CD14-positive monocyte (primary cell): ENCODE data around the gene LRRC34. TPM values are rescaled to one million over a fixed set of nuclear protein-coding genes. Genes with fewer than 3 reads are reported as not detected.

Experiments used
- DNase-seq, 3 donors: peaks; one replicate each; pipeline ENCODE4 v3.0.0-alpha.2; 2011 to 2022
- H2AFZ ChIP-seq: 2 replicates; pipeline ENCODE4 v1.6.0; 2012; ENCODE audit warnings: mild to moderate bottlenecking, low read depth, low read length, inconsistent platforms; ENCODE audit not compliant: insufficient read depth, poor library complexity, severe bottlenecking
- H3K27ac ChIP-seq, 2 donors: 1 replicate in 1 of 2; 2 replicates in 1 of 2; pipeline ENCODE4 v1.5.1; 2012 to 2013; ENCODE audit warnings: low read length in 2 of 2, control low read depth in 1 of 2, inconsistent platforms in 1 of 2, low read depth in 1 of 2, mild to moderate bottlenecking in 1 of 2
- H3K27me3 ChIP-seq, 2 donors: one replicate each; pipeline versions ENCODE4 v1.6.0 to v1.6.1; 2011 to 2013; ENCODE audit warnings: low read length in 2 of 2; ENCODE audit not compliant: control insufficient read depth in 2 of 2, insufficient read depth in 2 of 2
- H3K36me3 ChIP-seq, 2 donors: replicated peaks in 1 of 2; 1 replicate in 1 of 2; 2 replicates in 1 of 2; pipeline versions ENCODE4 v1.5.1 to v1.6.1; 2012 to 2013; ENCODE audit warnings: low read length in 2 of 2, control low read depth in 1 of 2, inconsistent platforms in 1 of 2, mild to moderate bottlenecking in 1 of 2; ENCODE audit not compliant: insufficient read depth in 2 of 2, control insufficient read depth in 1 of 2
- H3K4me1 ChIP-seq, 2 donors: 1 replicate in 1 of 2; 2 replicates in 1 of 2; pipeline versions ENCODE4 v1.5.1 to v1.6.1; 2012 to 2013; ENCODE audit warnings: low read length in 2 of 2, control low read depth in 1 of 2, inconsistent platforms in 1 of 2, mild to moderate bottlenecking in 1 of 2, moderate library complexity in 1 of 2; ENCODE audit not compliant: insufficient read depth in 2 of 2, control insufficient read depth in 1 of 2
- H3K4me2 ChIP-seq: replicated peaks from 2 replicates; pipeline ENCODE3; 2012; ENCODE audit warnings: low read length, moderate library complexity, mild to moderate bottlenecking; ENCODE audit not compliant: poor library complexity, severe bottlenecking; ENCODE audit errors: extremely low read depth
- H3K4me3 ChIP-seq, 3 experiments: fragments of 200-600 bp in 1 of 3; sonication (generic) in 1 of 3; replicated peaks in 1 of 3; 1 replicate in 2 of 3; 2 replicates in 1 of 3; pipeline ENCODE4 v1.5.1; 2011 to 2013; ENCODE audit warnings: low read length in 3 of 3, mild to moderate bottlenecking in 3 of 3, control low read depth in 2 of 3, low read depth in 2 of 3, inconsistent platforms in 1 of 3, moderate library complexity in 1 of 3
- H3K79me2 ChIP-seq: 2 replicates; pipeline ENCODE4 v1.6.0; 2012; ENCODE audit warnings: mild to moderate bottlenecking, control low read depth, inconsistent platforms, low read length, moderate library complexity; ENCODE audit not compliant: insufficient read depth
- H3K9ac ChIP-seq: 2 replicates; pipeline ENCODE4 v1.6.0; 2017; ENCODE audit warnings: low read length, mild to moderate bottlenecking; ENCODE audit not compliant: insufficient read depth, poor library complexity, severe bottlenecking
- H3K9me3 ChIP-seq, 2 donors: replicated peaks in 1 of 2; 1 replicate in 1 of 2; 2 replicates in 1 of 2; pipeline versions ENCODE4 v1.5.1 to v1.6.1; 2012 to 2013; ENCODE audit warnings: low read length in 2 of 2, control low read depth in 1 of 2; ENCODE audit not compliant: control insufficient read depth in 1 of 2, insufficient read depth in 1 of 2
- H4K20me1 ChIP-seq: 2 replicates; pipeline ENCODE4 v1.6.0; 2012; ENCODE audit warnings: mild to moderate bottlenecking, low read length, control low read depth, moderate library complexity; ENCODE audit not compliant: insufficient read depth
- H3K27ac Mint-ChIP-seq, 7 donors: one replicate each; pipeline ENCODE4 v1.8.0; 2020; ENCODE audit warnings: mild to moderate bottlenecking in 7 of 7, mixed read lengths in 7 of 7, moderate library complexity in 6 of 7, inconsistent platforms in 2 of 7
- H3K27me3 Mint-ChIP-seq, 3 donors: one replicate each; pipeline ENCODE4 v1.8.0; 2021 to 2022; ENCODE audit warnings: low read depth in 3 of 3, mild to moderate bottlenecking in 3 of 3, mixed read lengths in 3 of 3, moderate library complexity in 3 of 3, inconsistent platforms in 1 of 3
- H3K36me3 Mint-ChIP-seq, 2 donors: one replicate each; pipeline ENCODE4 v1.8.0; 2020; ENCODE audit warnings: mixed read lengths in 2 of 2, inconsistent platforms in 1 of 2, mild to moderate bottlenecking in 1 of 2
- H3K4me1 Mint-ChIP-seq: one replicate; pipeline ENCODE4 v1.8.0; 2020; ENCODE audit warnings: mild to moderate bottlenecking, mixed read lengths
- H3K4me3 Mint-ChIP-seq, 2 donors: one replicate each; pipeline ENCODE4 v1.8.0; 2020; ENCODE audit warnings: mild to moderate bottlenecking in 2 of 2, mixed read lengths in 2 of 2, moderate library complexity in 1 of 2
- H3K9me3 Mint-ChIP-seq, 7 donors: one replicate each; pipeline ENCODE4 v1.8.0; 2020 to 2022; ENCODE audit warnings: mixed read lengths in 7 of 7, mild to moderate bottlenecking in 6 of 7, moderate library complexity in 6 of 7, inconsistent platforms in 2 of 7
- WGBS: methylation state at CpG from one replicate; pipeline ENCODE4 v1.1.5; 2013; ENCODE audit warnings: missing lambda C conversion rate; ENCODE audit not compliant: insufficient coverage; 5-methylcytosine and 5-hydroxymethylcytosine counted together
- intact Hi-C, 2 donors: fragments of 100-400 bp; cut with micrococcal nuclease; formaldehyde crosslinking; loops; one replicate each; pipeline versions ENCODE4 v1.15.0 to v1.15.1; 2023
- polyA plus RNA-seq, 3 donors: library from polyadenylated mRNA; depleted of rRNA in 1 of 3; unstranded in 2 of 3; stranded (reverse) in 1 of 3; fragments of 300-500 nt in 2 of 3; fragments of >200 nt in 1 of 3; fragmentation: Illumina TruSeq in 2 of 3; gene quantifications; 1 replicate in 2 of 3; 2 replicates in 1 of 3; pipeline ENCODE4 v1.2.3, GENCODE V29; 2012 to 2021
- TF ChIP-seq, protein P1 (sequence below): fragments of 200-600 bp; IDR thresholded peaks from one replicate; pipeline ENCODE4 v1.8.0; 2022; ENCODE audit warnings: antibody characterized with exemption, mild to moderate bottlenecking

LRRC34 gene
- polyA plus RNA-seq, 3 donors, result 0.25 to 0.61 (median 0.43) TPM

DNA sequence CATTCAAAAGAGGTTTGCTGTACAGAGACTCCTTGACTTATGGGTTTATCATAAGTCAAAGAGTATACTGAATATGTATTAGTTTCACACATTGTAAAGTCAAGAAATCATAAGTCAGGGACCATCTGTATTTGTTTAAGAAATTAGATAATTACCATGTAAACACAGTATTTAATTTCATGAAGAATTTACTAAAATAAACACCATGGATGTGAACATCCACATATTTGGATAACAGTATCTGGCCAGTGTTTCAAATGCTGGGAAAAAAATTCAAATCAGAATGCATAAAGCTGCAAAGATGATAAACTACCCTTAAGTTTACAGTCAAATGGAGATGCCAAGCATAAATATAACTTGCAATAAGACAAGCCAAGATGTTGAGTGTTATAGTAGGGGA, 22.5 kb downstream of the LRRC34 start:
- Histone ChIP-seq H2AFZ (no peak overlapping the region), H3K4me1 (no peaks in the 10 kb centered on the region), H3K9ac (no peak overlapping the region), H3K27me3 (no peaks in the 10 kb centered on the region), H3K4me2 (no peak overlapping the region), H3K4me3 (no peak overlapping the region), H3K36me3 (peaks cover 46 to 63% of the 10 kb centered on the region in 2 donors), H3K79me2 (no peaks in the 10 kb centered on the region), H3K9me3 (no peaks in the 10 kb centered on the region), H4K20me1 (no peaks in the 10 kb centered on the region), H3K27ac (no peak overlapping the region)
- Mint-ChIP-seq H3K27me3 (no peaks in the 10 kb centered on the region), H3K27ac (no peak overlapping the region), H3K36me3 (peaks cover 52 to 57% of the 10 kb centered on the region in 2 donors), H3K4me3 (no peak overlapping the region), H3K9me3 (no peaks in the 10 kb centered on the region), H3K4me1 (no peaks in the 10 kb centered on the region)
- DNase-seq, result no peak
- TF ChIP-seq, protein P1, sequence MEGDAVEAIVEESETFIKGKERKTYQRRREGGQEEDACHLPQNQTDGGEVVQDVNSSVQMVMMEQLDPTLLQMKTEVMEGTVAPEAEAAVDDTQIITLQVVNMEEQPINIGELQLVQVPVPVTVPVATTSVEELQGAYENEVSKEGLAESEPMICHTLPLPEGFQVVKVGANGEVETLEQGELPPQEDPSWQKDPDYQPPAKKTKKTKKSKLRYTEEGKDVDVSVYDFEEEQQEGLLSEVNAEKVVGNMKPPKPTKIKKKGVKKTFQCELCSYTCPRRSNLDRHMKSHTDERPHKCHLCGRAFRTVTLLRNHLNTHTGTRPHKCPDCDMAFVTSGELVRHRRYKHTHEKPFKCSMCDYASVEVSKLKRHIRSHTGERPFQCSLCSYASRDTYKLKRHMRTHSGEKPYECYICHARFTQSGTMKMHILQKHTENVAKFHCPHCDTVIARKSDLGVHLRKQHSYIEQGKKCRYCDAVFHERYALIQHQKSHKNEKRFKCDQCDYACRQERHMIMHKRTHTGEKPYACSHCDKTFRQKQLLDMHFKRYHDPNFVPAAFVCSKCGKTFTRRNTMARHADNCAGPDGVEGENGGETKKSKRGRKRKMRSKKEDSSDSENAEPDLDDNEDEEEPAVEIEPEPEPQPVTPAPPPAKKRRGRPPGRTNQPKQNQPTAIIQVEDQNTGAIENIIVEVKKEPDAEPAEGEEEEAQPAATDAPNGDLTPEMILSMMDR, result no peak
- intact Hi-C loops, result no loop called here

DNA sequence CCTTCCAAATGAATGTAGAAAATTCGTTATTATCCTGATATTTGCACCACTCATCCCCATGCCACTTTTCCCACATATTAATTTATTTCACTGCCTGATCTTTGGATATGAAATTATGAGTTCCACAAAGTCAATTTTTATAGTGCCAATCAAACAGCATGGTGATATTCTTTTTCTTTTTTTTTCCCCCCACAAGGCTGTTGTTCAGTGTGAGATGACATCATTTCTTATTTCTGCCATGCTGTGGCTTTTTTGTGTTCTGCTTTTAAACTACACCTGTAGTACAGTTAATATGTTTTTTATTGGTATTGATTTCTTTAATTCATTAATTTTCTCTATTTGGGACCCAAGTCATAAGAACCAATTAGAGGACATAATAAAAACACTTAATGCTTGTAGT, 24.9 kb downstream of the LRRC34 start:
- DNase-seq, result no peak
- Histone ChIP-seq H2AFZ (no peak overlapping the region), H3K27ac (no peak overlapping the region), H3K4me3 (no peak overlapping the region), H3K4me2 (no peak overlapping the region), H3K4me1 (no peaks in the 10 kb centered on the region), H3K9ac (no peak overlapping the region), H3K79me2 (no peaks in the 10 kb centered on the region), H3K36me3 (peaks cover 65 to 84% of the 10 kb centered on the region in 2 donors), H4K20me1 (no peaks in the 10 kb centered on the region), H3K9me3 (no peaks in the 10 kb centered on the region), H3K27me3 (no peaks in the 10 kb centered on the region)
- Mint-ChIP-seq H3K9me3 (no peaks in the 10 kb centered on the region), H3K36me3 (peaks cover 56 to 66% of the 10 kb centered on the region in 2 donors), H3K27me3 (no peaks in the 10 kb centered on the region), H3K4me1 (no peaks in the 10 kb centered on the region), H3K27ac (peak overlapping the region in 2 of 7 donors; percentile 4 to 21), H3K4me3 (no peak overlapping the region)
- TF ChIP-seq, protein P1, result no peak
- no CpG with 5 or more reads among the region's 1 CpG for WGBS
- intact Hi-C loops, result no loop called here
